CD4-positive, alpha-beta T cell (primary cell): ENCODE measurements around the gene WDR37. TPM values are rescaled to one million over a fixed set of nuclear protein-coding genes. Genes with fewer than 3 reads are reported as not detected.
"Not testable (repeated sequence)": the region's sequence is repeated elsewhere in the genome, so short reads cannot be mapped to it uniquely, and the experiment has no call there.

ENCODE experiments used
- ATAC-seq: fragments of 200-7000 bp; cut with Tn5 transposase; one replicate; pipeline ENCODE4 v1.10.0; 2022; ENCODE audit warnings: mild to moderate bottlenecking; ENCODE audit not compliant: poor library complexity
- CTCF ChIA-PET: fragments of 350-600 bp; sonication (Branson Sonifier 250); formaldehyde crosslinking; loops from one replicate; lab custom pipeline; 2021; ENCODE audit warnings: antibody characterized with exemption, inconsistent platforms; lab: Charles Lee
- POLR2A ChIA-PET: fragments of 350-600 bp; sonication (Branson Sonifier 250); formaldehyde crosslinking; loops from one replicate; lab custom pipeline; 2021; ENCODE audit warnings: antibody characterized with exemption, inconsistent platforms; lab: Charles Lee
- DNase-seq, 14 experiments: peaks; one replicate each; pipeline ENCODE4 v3.0.0-alpha.2; 2013 to 2020; ENCODE audit warnings: mixed read lengths in 2 of 14
- H3K27ac ChIP-seq, 2 donors: one replicate each; pipeline versions ENCODE4 v1.5.1 to v1.7.0; 2013; ENCODE audit warnings: low read length in 2 of 2, low read depth in 1 of 2, mild to moderate bottlenecking in 1 of 2
- H3K27me3 ChIP-seq, 2 experiments: 1 replicate in 1 of 2; 2 replicates in 1 of 2; pipeline versions ENCODE4 v1.6.1 to v1.7.0; 2013; ENCODE audit warnings: low read length in 2 of 2, control low read depth in 1 of 2, mild to moderate bottlenecking in 1 of 2, moderate library complexity in 1 of 2; ENCODE audit not compliant: insufficient read depth in 2 of 2, control insufficient read depth in 1 of 2
- H3K36me3 ChIP-seq: one replicate; pipeline ENCODE4 v1.6.1; 2013; ENCODE audit warnings: low read length, control low read depth; ENCODE audit not compliant: insufficient read depth
- H3K4me1 ChIP-seq: one replicate; pipeline ENCODE4 v1.6.1; 2013; ENCODE audit warnings: low read length, control low read depth; ENCODE audit not compliant: insufficient read depth
- H3K4me3 ChIP-seq: one replicate; pipeline ENCODE4 v1.5.1; 2013; ENCODE audit warnings: mild to moderate bottlenecking, low read length, moderate library complexity
- H3K9me3 ChIP-seq, 2 experiments: 1 replicate in 1 of 2; 2 replicates in 1 of 2; pipeline versions ENCODE4 v1.6.1 to v1.7.0; 2013; ENCODE audit warnings: low read length in 2 of 2, mild to moderate bottlenecking in 2 of 2, control low read depth in 1 of 2, moderate library complexity in 1 of 2; ENCODE audit not compliant: control insufficient read depth in 1 of 2, insufficient read depth in 1 of 2
- H3K27ac Mint-ChIP-seq: one replicate; pipeline ENCODE4 v1.8.0; 2020; ENCODE audit warnings: mixed read lengths
- H3K27me3 Mint-ChIP-seq: one replicate; pipeline ENCODE4 v1.8.0; 2021; ENCODE audit warnings: mixed read lengths
- H3K36me3 Mint-ChIP-seq: one replicate; pipeline ENCODE4 v1.8.0; 2021; ENCODE audit warnings: low read depth, mixed read lengths
- H3K4me1 Mint-ChIP-seq: one replicate; pipeline ENCODE4 v1.8.0; 2021; ENCODE audit warnings: low read depth, mixed read lengths
- H3K4me3 Mint-ChIP-seq: one replicate; pipeline ENCODE4 v1.8.0; 2020; ENCODE audit warnings: mild to moderate bottlenecking, mixed read lengths
- H3K9me3 Mint-ChIP-seq: one replicate; pipeline ENCODE4 v1.8.0; 2020; ENCODE audit warnings: mixed read lengths
- CTCF ChIP-seq: fragments of 200-600 bp; IDR thresholded peaks from one replicate; pipeline ENCODE4 v1.8.0; 2022; ENCODE audit warnings: antibody characterized with exemption, mild to moderate bottlenecking
- intact Hi-C, 2 experiments: fragments of 100-400 bp; cut with DNase I in 1 of 2; cut with micrococcal nuclease in 1 of 2; formaldehyde crosslinking; loops; one replicate each; pipeline versions ENCODE4 v1.15.1 to v1.9.0; 2023 to 2025; cut with DNase I, micrococcal nuclease
- total RNA-seq, 174 experiments: library from RNA in 2 of 174; stranded (reverse) in 2 of 174; gene quantifications; one replicate each; pipeline ENCODE4 v1.2.3 and lab custom pipeline; 2021 to 2026

WDR37 gene
- total RNA-seq, 2 experiments from 2014 or later = 17.0 to 17.7 TPM

GRCh38 chr10:1157615-1157933 is 101.4 kb downstream of the WDR37 start:
- no peak overlapping the region for H3K27ac Mint-ChIP-seq
- DNase-seq = no peak
- no peak overlapping the region for H3K4me3 Mint-ChIP-seq
- no peak for TF ChIP-seq CTCF
- intact Hi-C loops = no loop called here
- Histone ChIP-seq H3K9me3 (peaks cover 0 to 7% of the 10 kb centered on the region in 2 experiments), H3K27ac (no peak overlapping the region), H3K4me1 (no peaks in the 10 kb centered on the region), H3K36me3 (no peaks in the 10 kb centered on the region), H3K4me3 (no peak overlapping the region), H3K27me3 (peaks cover 0 to 3% of the 10 kb centered on the region in 2 experiments)
- no peaks in the 10 kb centered on the region for H3K9me3 Mint-ChIP-seq
- no peaks in the 10 kb centered on the region for H3K36me3 Mint-ChIP-seq
- CTCF ChIA-PET = no interaction called here
- ATAC-seq = no peak
- H3K4me1 Mint-ChIP-seq = no peaks in the 10 kb centered on the region
- H3K27me3 Mint-ChIP-seq = no peaks in the 10 kb centered on the region
- POLR2A ChIA-PET = no interaction called here

- Histone ChIP-seq H3K9me3 (peaks cover 0 to 9% of the 10 kb centered on the region in 2 experiments), H3K4me3 (no peak overlapping the region), H3K27ac (no peak overlapping the region), H3K36me3 (no peaks in the 10 kb centered on the region), H3K27me3 (peaks cover 0 to 3% of the 10 kb centered on the region in 2 experiments), H3K4me1 (no peaks in the 10 kb centered on the region)
- CTCF ChIA-PET = no interaction called here
- Mint-ChIP-seq H3K4me1 (no peaks in the 10 kb centered on the region), H3K27me3 (no peaks in the 10 kb centered on the region), H3K36me3 (no peaks in the 10 kb centered on the region), H3K27ac (no peak overlapping the region), H3K4me3 (no peak overlapping the region), H3K9me3 (no peaks in the 10 kb centered on the region)
- TF ChIP-seq CTCF = no peak
- POLR2A ChIA-PET = no interaction called here
- intact Hi-C loops = no loop called here
- DNase-seq (no peak), ATAC-seq (no peak)
These were observed 101.9 kb downstream of the WDR37 start for GRCh38 chr10:1158066-1158465.

- DNase-seq, intact Hi-C loops, H3K4me1 ChIP-seq, H3K27ac Mint-ChIP-seq, H3K4me1 Mint-ChIP-seq, H3K27me3 Mint-ChIP-seq, POLR2A ChIA-PET, H3K9me3 Mint-ChIP-seq, ATAC-seq, H3K36me3 ChIP-seq, H3K4me3 Mint-ChIP-seq, CTCF ChIA-PET, H3K27ac ChIP-seq, H3K36me3 Mint-ChIP-seq, H3K27me3 ChIP-seq: not testable (repeated sequence)
- Histone ChIP-seq H3K9me3 (peaks cover 0 to 13% of the 10 kb centered on the region in 2 experiments), H3K4me3 (peak overlapping the region; percentile 31)
These were observed 102.4 kb downstream of the WDR37 start for GRCh38 chr10:1158536-1158935.
